22Rv1 (cell line): ENCODE measurements around the gene FIGNL2.

Experiments used
- ZFX ChIP-seq: fragments of 450-650 bp; IDR thresholded peaks from 2 replicates; pipeline ENCODE4 v1.6.1; 2017; ENCODE audit warnings: antibody characterized with exemption, borderline replicate concordance
- TF ChIP-seq, protein P1 (sequence below): fragments of 450-650 bp; IDR thresholded peaks from 2 replicates; pipeline ENCODE4 v1.5.1; 2017; ENCODE audit warnings: mild to moderate bottlenecking

DNA sequence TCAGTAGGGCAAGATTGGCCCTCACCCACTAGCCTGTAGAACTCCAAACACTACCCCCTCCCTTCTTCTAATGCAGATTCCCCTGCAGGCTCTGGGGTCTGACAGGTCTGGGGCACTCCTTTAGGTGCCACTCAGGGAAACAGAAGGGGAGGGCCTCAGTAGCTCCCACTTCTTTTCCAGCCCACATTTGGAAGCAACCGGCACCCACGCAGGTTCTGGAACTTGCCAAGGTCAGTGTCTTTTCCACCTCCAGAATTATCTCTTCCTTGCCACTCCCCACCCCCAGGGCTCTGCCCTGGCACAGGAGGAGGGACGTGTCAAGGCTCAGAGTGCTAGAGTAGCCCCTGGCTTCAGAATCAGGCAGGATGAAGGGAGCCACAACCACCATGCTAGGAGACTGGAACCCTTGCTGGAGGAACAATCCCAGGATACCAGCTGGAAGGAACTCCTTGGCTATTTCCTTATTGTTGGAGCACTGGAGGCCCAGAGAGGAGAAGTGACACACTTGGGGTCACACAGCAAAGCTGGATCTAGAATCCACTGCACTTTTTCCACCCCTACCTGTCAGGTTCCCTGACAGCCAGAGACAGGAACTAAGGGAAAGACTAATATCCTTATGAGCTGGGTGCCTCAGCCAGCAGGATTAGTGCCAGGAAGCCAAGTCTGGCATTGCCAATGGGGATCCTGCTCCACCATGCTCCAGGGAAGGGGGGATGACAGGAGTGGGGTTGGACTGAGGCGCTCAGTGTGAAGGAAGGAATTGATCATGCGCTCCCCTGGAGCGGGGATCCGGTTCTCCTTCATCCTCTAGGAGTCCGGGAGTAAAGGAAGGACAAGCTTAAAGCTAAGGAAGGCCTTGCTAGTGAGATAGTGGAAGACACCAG is 1.8 kb upstream of the FIGNL2 start:
- TF ChIP-seq, protein P1, sequence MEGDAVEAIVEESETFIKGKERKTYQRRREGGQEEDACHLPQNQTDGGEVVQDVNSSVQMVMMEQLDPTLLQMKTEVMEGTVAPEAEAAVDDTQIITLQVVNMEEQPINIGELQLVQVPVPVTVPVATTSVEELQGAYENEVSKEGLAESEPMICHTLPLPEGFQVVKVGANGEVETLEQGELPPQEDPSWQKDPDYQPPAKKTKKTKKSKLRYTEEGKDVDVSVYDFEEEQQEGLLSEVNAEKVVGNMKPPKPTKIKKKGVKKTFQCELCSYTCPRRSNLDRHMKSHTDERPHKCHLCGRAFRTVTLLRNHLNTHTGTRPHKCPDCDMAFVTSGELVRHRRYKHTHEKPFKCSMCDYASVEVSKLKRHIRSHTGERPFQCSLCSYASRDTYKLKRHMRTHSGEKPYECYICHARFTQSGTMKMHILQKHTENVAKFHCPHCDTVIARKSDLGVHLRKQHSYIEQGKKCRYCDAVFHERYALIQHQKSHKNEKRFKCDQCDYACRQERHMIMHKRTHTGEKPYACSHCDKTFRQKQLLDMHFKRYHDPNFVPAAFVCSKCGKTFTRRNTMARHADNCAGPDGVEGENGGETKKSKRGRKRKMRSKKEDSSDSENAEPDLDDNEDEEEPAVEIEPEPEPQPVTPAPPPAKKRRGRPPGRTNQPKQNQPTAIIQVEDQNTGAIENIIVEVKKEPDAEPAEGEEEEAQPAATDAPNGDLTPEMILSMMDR, result no peak
- TF ChIP-seq ZFX, result no peak
